ENCODE results near the gene PPP1R18.

The PPP1R18 gene

GRCh38 chr6:30689022-30689865 is 2.8 kb upstream of the PPP1R18 start:
- DNase-seq (ENCODE audit: low read depth, low spot score): no peak

- DNase-seq (ENCODE audit: low read depth, low spot score): no peak
Measured at GRCh38 chr6:30688569-30688968, 2.1 kb upstream of the PPP1R18 start.

- DNase-seq (ENCODE audit: low read depth, low spot score): no peak
Measured at GRCh38 chr6:30687659-30688431, 1.4 kb upstream of the PPP1R18 start.

- no peak for DNase-seq (ENCODE audit: low read depth, low spot score)
Measured at GRCh38 chr6:30686908-30687658, 638 bp upstream of the PPP1R18 start.

- no peak for DNase-seq (ENCODE audit: low read depth, low spot score)
Measured at GRCh38 chr6:30685157-30686008, 1.1 kb downstream of the PPP1R18 start.

- DNase-seq (ENCODE audit: low read depth, low spot score): no peak
Measured at GRCh38 chr6:30684386-30685156, 1.9 kb downstream of the PPP1R18 start.

- no peak for DNase-seq (ENCODE audit: low read depth, low spot score)
Measured at GRCh38 chr6:30683980-30684338, 2.5 kb downstream of the PPP1R18 start.

GRCh38 chr6:30683183-30683979 is 3.1 kb downstream of the PPP1R18 start:
- DNase-seq (ENCODE audit: low read depth, low spot score): no peak

- no peak for DNase-seq (ENCODE audit: low read depth, low spot score)
Measured at GRCh38 chr6:30682143-30683117, 4.0 kb downstream of the PPP1R18 start.

GRCh38 chr6:30681766-30682142 is 4.7 kb downstream of the PPP1R18 start:
- DNase-seq (ENCODE audit: low read depth, low spot score): no peak

- DNase-seq (ENCODE audit: low read depth, low spot score): no peak
Measured at GRCh38 chr6:30679765-30680535, 6.5 kb downstream of the PPP1R18 start.

- no peak for DNase-seq (ENCODE audit: low read depth, low spot score)
Measured at GRCh38 chr6:30678964-30679726, 7.3 kb downstream of the PPP1R18 start.

- DNase-seq (ENCODE audit: low read depth, low spot score): no peak
Measured at GRCh38 chr6:30676660-30677285, 9.7 kb downstream of the PPP1R18 start.

- peak; percentile 95 for DNase-seq (ENCODE audit: low read depth, low spot score)
Measured at GRCh38 chr6:30672445-30673253, 13.8 kb downstream of the PPP1R18 start, which contains the start of gene DHX16. Gene DHX16 (minus strand): TSS chr6:30673006. CDS start chr6:30672841, 165 bp downstream.

GRCh38 chr6:30670760-30671527 is 15.5 kb downstream of the PPP1R18 start:
- DNase-seq (ENCODE audit: low read depth, low spot score): no peak
